Smooth muscle cell (in vitro differentiated cells): ENCODE data around the gene SLC2A5. TPM values are rescaled to one million over a fixed set of nuclear protein-coding genes. Genes with fewer than 3 reads are reported as not detected.

Experiments
- DNase-seq: peaks from one replicate; lab custom pipeline; 2025; ENCODE audit not compliant: unreplicated experiment; lab: John Stamatoyannopoulos, UW
- H2AFZ ChIP-seq: fragments of 200-600 bp; sonication (generic); 2 replicates; pipeline ENCODE4 v1.6.0; 2016; ENCODE audit warnings: antibody characterized with exemption, low read depth, mild to moderate bottlenecking
- H3F3A ChIP-seq: fragments of 200-600 bp; sonication (generic); 2 replicates; pipeline ENCODE4 v1.6.0; 2017; ENCODE audit warnings: antibody characterized with exemption, low read depth
- H3K27ac ChIP-seq: fragments of 200-600 bp; sonication (generic); 2 replicates; pipeline ENCODE4 v1.5.1; 2016; ENCODE audit warnings: low read depth, mild to moderate bottlenecking
- H3K27me3 ChIP-seq: fragments of 200-600 bp; sonication (generic); 2 replicates; pipeline ENCODE4 v1.6.1; 2016; ENCODE audit warnings: low read depth, mild to moderate bottlenecking
- H3K36me3 ChIP-seq: fragments of 200-600 bp; sonication (generic); 2 replicates; pipeline ENCODE4 v1.5.1; 2016; ENCODE audit warnings: low read depth
- H3K4me1 ChIP-seq: fragments of 200-600 bp; sonication (generic); 2 replicates; pipeline ENCODE4 v1.5.1; 2016; ENCODE audit warnings: low read depth
- H3K4me2 ChIP-seq: fragments of 200-600 bp; sonication (generic); 2 replicates; pipeline ENCODE4 v1.6.0; 2016; ENCODE audit warnings: mild to moderate bottlenecking
- H3K4me3 ChIP-seq: fragments of 200-600 bp; sonication (generic); 2 replicates; pipeline ENCODE4 v1.5.1; 2016; ENCODE audit warnings: mild to moderate bottlenecking
- H3K79me2 ChIP-seq: fragments of 200-600 bp; sonication (generic); 2 replicates; pipeline ENCODE4 v1.6.0; 2016; ENCODE audit warnings: low read depth, mild to moderate bottlenecking
- H3K9ac ChIP-seq: fragments of 200-600 bp; sonication (generic); 2 replicates; pipeline ENCODE4 v1.6.0; 2016; ENCODE audit warnings: low read depth
- H3K9me3 ChIP-seq: fragments of 200-600 bp; sonication (generic); replicated peaks from 2 replicates; pipeline ENCODE4 v1.5.1; 2016; ENCODE audit warnings: low read depth
- H4K20me1 ChIP-seq: fragments of 200-600 bp; sonication (generic); 2 replicates; pipeline ENCODE4 v1.6.0; 2016; ENCODE audit warnings: low read depth
- WGBS: methylation state at CpG from one replicate; pipeline ENCODE4 v1.1.7; 2016; ENCODE audit warnings: low lambda C conversion rate; 5-methylcytosine and 5-hydroxymethylcytosine counted together
- polyA plus RNA-seq: library from polyadenylated mRNA; unstranded; fragments of >200 nt; fragmentation: Nextera tagmentation; extraction: Ambion mirVana; gene quantifications from 2 replicates; pipeline ENCODE4 v1.2.1, GENCODE V29; 2016
- total RNA-seq: library from RNA; depleted of rRNA; stranded (reverse); fragments of >200 nt; gene quantifications from 2 replicates; pipeline ENCODE4 v1.2.3, GENCODE V29; 2014
- TF ChIP-seq, protein P1 (sequence below): fragments of 200-600 bp; sonication (generic); IDR thresholded peaks from 2 replicates; pipeline ENCODE4 v1.5.1; 2017; ENCODE audit warnings: borderline replicate concordance, mild to moderate bottlenecking, antibody characterized with exemption; ENCODE audit not compliant: insufficient read depth, poor library complexity, severe bottlenecking

The SLC2A5 gene
- total and polyA plus RNA-seq, 2 experiments from 2014 or later: 0.04 TPM; not detected in 1

- H3K27ac ChIP-seq: no peak overlapping the region
Measured at GRCh38 chr1:9052272-9053049, 17.0 kb downstream of the SLC2A5 start.

GRCh38 chr1:9051379-9051778, 18.1 kb downstream of the SLC2A5 start:
- Histone ChIP-seq H3K4me3 (no peak overlapping the region), H3K9me3 (no peaks in the 10 kb centered on the region), H2AFZ (no peak overlapping the region), H3F3A (no peaks in the 10 kb centered on the region), H4K20me1 (no peaks in the 10 kb centered on the region), H3K36me3 (no peaks in the 10 kb centered on the region), H3K4me1 (no peaks in the 10 kb centered on the region), H3K27me3 (peaks cover 17% of the 10 kb centered on the region), H3K4me2 (no peak overlapping the region), H3K79me2 (no peaks in the 10 kb centered on the region), H3K9ac (no peak overlapping the region), H3K27ac (no peak overlapping the region)
- 32% methylated on average over 1 of the region's 1 CpG for WGBS
- TF ChIP-seq, protein P1, sequence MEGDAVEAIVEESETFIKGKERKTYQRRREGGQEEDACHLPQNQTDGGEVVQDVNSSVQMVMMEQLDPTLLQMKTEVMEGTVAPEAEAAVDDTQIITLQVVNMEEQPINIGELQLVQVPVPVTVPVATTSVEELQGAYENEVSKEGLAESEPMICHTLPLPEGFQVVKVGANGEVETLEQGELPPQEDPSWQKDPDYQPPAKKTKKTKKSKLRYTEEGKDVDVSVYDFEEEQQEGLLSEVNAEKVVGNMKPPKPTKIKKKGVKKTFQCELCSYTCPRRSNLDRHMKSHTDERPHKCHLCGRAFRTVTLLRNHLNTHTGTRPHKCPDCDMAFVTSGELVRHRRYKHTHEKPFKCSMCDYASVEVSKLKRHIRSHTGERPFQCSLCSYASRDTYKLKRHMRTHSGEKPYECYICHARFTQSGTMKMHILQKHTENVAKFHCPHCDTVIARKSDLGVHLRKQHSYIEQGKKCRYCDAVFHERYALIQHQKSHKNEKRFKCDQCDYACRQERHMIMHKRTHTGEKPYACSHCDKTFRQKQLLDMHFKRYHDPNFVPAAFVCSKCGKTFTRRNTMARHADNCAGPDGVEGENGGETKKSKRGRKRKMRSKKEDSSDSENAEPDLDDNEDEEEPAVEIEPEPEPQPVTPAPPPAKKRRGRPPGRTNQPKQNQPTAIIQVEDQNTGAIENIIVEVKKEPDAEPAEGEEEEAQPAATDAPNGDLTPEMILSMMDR: no peak
- DNase-seq: no peak

More at GRCh38 chr1:9052272-9053049, 17.0 kb downstream of the SLC2A5 start:
- Histone ChIP-seq H3K4me1 (no peaks in the 10 kb centered on the region), H3K36me3 (no peaks in the 10 kb centered on the region), H3K9me3 (no peaks in the 10 kb centered on the region), H3F3A (no peaks in the 10 kb centered on the region), H3K79me2 (no peaks in the 10 kb centered on the region), H2AFZ (no peak overlapping the region), H3K4me2 (no peak overlapping the region), H3K9ac (no peak overlapping the region), H3K27me3 (peaks cover 12% of the 10 kb centered on the region), H3K4me3 (no peak overlapping the region), H4K20me1 (no peaks in the 10 kb centered on the region)
- TF ChIP-seq, protein P1: no peak
- DNase-seq: no peak
- WGBS: 97% methylated on average over 6 of the region's 6 CpGs

DNA sequence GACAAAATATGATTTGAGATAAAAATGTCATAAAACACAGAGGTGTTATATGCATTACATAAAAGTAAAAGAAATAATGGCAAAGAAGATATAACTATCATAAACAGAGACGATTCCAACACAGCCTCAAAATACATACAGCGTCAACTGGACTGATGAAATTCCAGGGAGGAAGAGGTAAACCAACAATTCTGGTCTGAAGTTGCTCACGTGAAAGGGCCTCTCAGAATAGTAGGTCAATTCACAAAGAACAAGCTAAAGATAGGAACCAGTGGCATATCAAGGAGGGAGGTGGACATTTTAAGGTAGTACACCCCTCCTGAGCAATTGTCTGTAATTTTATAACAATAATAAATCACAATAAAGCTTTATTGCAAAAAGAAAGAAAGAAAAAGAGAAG, 18.6 kb downstream of the SLC2A5 start:
- Histone ChIP-seq H3F3A (no peaks in the 10 kb centered on the region), H3K4me1 (no peaks in the 10 kb centered on the region), H3K9ac (no peak overlapping the region), H3K9me3 (no peaks in the 10 kb centered on the region), H3K27me3 (peaks cover 17% of the 10 kb centered on the region), H3K4me3 (no peak overlapping the region), H3K36me3 (no peaks in the 10 kb centered on the region), H4K20me1 (no peaks in the 10 kb centered on the region), H3K27ac (no peak overlapping the region), H2AFZ (no peak overlapping the region), H3K79me2 (no peaks in the 10 kb centered on the region), H3K4me2 (no peak overlapping the region)
- WGBS: 83% methylated on average over 3 of the region's 3 CpGs
- TF ChIP-seq, protein P1: no peak
- no peak for DNase-seq

- Histone ChIP-seq H3K79me2 (no peaks in the 10 kb centered on the region), H3K4me1 (no peaks in the 10 kb centered on the region), H3F3A (no peaks in the 10 kb centered on the region), H3K9ac (no peak overlapping the region), H3K4me2 (no peak overlapping the region), H3K27me3 (peaks cover 17% of the 10 kb centered on the region), H3K4me3 (no peak overlapping the region), H3K36me3 (no peaks in the 10 kb centered on the region), H3K9me3 (no peaks in the 10 kb centered on the region), H3K27ac (no peak overlapping the region), H2AFZ (no peak overlapping the region), H4K20me1 (no peaks in the 10 kb centered on the region)
- TF ChIP-seq, protein P1: no peak
- DNase-seq: no peak
- 92% methylated on average over 7 of the region's 7 CpGs for WGBS
Measured at GRCh38 chr1:9048551-9048950, 20.9 kb downstream of the SLC2A5 start.
